Liver (tissue), 9 donors: ENCODE results near the gene PKN2. TPM values are rescaled to one million over a fixed set of nuclear protein-coding genes. Genes with fewer than 3 reads are reported as not detected.

Experiments
- DNase-seq: peaks from one replicate; pipeline ENCODE4 v3.0.0-alpha.2; 2017; ENCODE audit warnings: low spot score
- H3K27ac ChIP-seq, 2 donors: one replicate each; pipeline ENCODE4 v1.7.0; 2013; ENCODE audit warnings: inconsistent platforms in 2 of 2, low read length in 2 of 2, control low read depth in 1 of 2, low read depth in 1 of 2, mild to moderate bottlenecking in 1 of 2
- H3K27me3 ChIP-seq, 4 donors: one replicate each; pipeline versions ENCODE4 v1.6.1 to v1.7.0; 2013; ENCODE audit warnings: low read length in 3 of 4, inconsistent platforms in 1 of 4, mild to moderate bottlenecking in 1 of 4, moderate library complexity in 1 of 4; ENCODE audit not compliant: control insufficient read depth in 4 of 4, insufficient read depth in 4 of 4
- H3K36me3 ChIP-seq, 4 donors: one replicate each; pipeline versions ENCODE4 v1.6.1 to v1.7.0; 2013; ENCODE audit warnings: low read length in 3 of 4, mild to moderate bottlenecking in 3 of 4, low read depth in 1 of 4, moderate library complexity in 1 of 4; ENCODE audit not compliant: control insufficient read depth in 4 of 4, insufficient read depth in 3 of 4
- H3K4me1 ChIP-seq, 4 donors: one replicate each; pipeline versions ENCODE4 v1.6.1 to v1.7.0; 2013; ENCODE audit warnings: low read length in 3 of 4, mild to moderate bottlenecking in 3 of 4, moderate library complexity in 1 of 4; ENCODE audit not compliant: control insufficient read depth in 4 of 4, insufficient read depth in 4 of 4
- H3K4me3 ChIP-seq, 3 donors: one replicate each; pipeline versions ENCODE4 v1.6.1 to v1.7.0; 2013; ENCODE audit warnings: low read length in 3 of 3, control low read depth in 1 of 3, low read depth in 1 of 3, mild to moderate bottlenecking in 1 of 3
- H3K9ac ChIP-seq, 2 donors: one replicate each; pipeline ENCODE4 v1.7.0; 2013; ENCODE audit warnings: low read length in 2 of 2, mild to moderate bottlenecking in 2 of 2, moderate library complexity in 2 of 2, control low read depth in 1 of 2, low read depth in 1 of 2
- H3K9me3 ChIP-seq, 4 donors: one replicate each; pipeline versions ENCODE4 v1.6.1 to v1.7.0; 2013; ENCODE audit warnings: low read length in 3 of 4; ENCODE audit not compliant: control insufficient read depth in 4 of 4
- GABPA ChIP-seq, 2 donors: IDR thresholded peaks in 1 of 2; conservative IDR thresholded peaks in 1 of 2; 2 replicates each; pipeline ENCODE4 v1.6.1; 2016; ENCODE audit warnings: antibody characterized with exemption in 2 of 2, mild to moderate bottlenecking in 1 of 2, moderate library complexity in 1 of 2
- HNF4A ChIP-seq, 2 donors: conservative IDR thresholded peaks; 2 replicates each; pipeline ENCODE4 v1.6.1; 2016; ENCODE audit warnings: antibody characterized with exemption in 2 of 2, mild to moderate bottlenecking in 2 of 2
- JUND ChIP-seq, 2 donors: IDR thresholded peaks; 2 replicates each; pipeline ENCODE4 v1.6.1; 2016; ENCODE audit warnings: antibody characterized with exemption in 2 of 2
- RAD21 ChIP-seq, 2 donors: IDR thresholded peaks; 2 replicates each; pipeline ENCODE4 v1.6.1; 2016; ENCODE audit warnings: antibody characterized with exemption in 2 of 2, mild to moderate bottlenecking in 2 of 2
- RXRA ChIP-seq, 2 donors: IDR thresholded peaks; 2 replicates each; pipeline ENCODE4 v1.6.1; 2017 to 2018; ENCODE audit warnings: antibody characterized with exemption in 2 of 2, mild to moderate bottlenecking in 1 of 2
- SP1 ChIP-seq: IDR thresholded peaks from 2 replicates; pipeline ENCODE4 v1.6.1; 2018; ENCODE audit warnings: antibody characterized with exemption, mild to moderate bottlenecking
- TAF1 ChIP-seq: conservative IDR thresholded peaks from 2 replicates; pipeline ENCODE4 v1.6.1; 2016; ENCODE audit warnings: antibody characterized with exemption, mild to moderate bottlenecking
- WGBS: extraction: QIAGEN DNeasy Blood & Tissue Kit; methylation state at CpG from one replicate; pipeline ENCODE4 v1.1.7; 2013; 5-methylcytosine and 5-hydroxymethylcytosine counted together
- polyA plus RNA-seq, 2 donors: library from polyadenylated mRNA; stranded (reverse) in 1 of 2; unstranded in 1 of 2; fragments of 200-250 nt in 1 of 2; fragments of >200 nt in 1 of 2; fragmentation: Nextera tagmentation in 1 of 2; extraction: Ambion mirVana in 1 of 2; gene quantifications; one replicate each; pipeline versions ENCODE4 v1.2.1 to v1.2.3, GENCODE V29; 2013 to 2015
- total RNA-seq, 2 donors: library from RNA; depleted of rRNA; stranded (reverse); fragments of >200 nt; gene quantifications; one replicate each; pipeline ENCODE4 v1.2.3, GENCODE V29; 2014
- TF ChIP-seq, protein P1 (sequence below): IDR thresholded peaks from 2 replicates; pipeline ENCODE4 v1.6.1; 2016; ENCODE audit warnings: antibody characterized with exemption
- TF ChIP-seq, protein P2 (sequence below): IDR thresholded peaks from 2 replicates; pipeline ENCODE4 v1.6.1; 2016; ENCODE audit warnings: antibody characterized with exemption
- donor health status: healthy.
- donor health status: healthy.
- donor health status: healthy.
- donor health status: healthy.
- donor health status: healthy.

Gene PKN2
- total and polyA plus RNA-seq, 4 donors, result 4.4 to 20.7 (median 13.3) TPM

DNA sequence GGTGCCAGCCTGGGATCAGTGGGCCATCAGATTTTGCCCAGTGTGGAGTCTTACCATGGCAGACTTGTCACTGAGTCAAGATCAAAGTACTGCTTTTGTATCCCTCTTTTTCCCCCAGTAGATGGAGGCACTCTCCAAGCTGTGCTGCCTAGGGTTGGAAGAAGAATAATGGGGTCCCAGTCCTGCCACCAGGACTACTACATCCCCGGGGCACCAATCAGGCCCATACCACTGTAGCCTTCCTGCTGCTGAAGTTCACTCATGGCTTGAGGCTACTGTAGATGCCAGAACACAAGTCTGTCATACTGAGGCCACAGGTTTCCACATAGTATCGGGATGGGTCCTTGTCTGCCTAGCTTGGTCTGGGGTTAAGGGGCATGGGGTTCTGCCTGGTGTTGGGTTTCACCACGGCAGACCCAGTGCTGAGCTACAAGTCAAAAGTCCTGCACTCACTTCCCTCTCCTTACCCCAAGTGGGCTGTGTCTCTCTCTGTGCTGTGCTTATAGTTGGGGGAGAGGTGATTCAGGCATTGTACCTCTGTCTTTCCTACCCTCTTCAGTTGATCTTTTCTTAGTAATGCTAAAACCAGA, 53.4 kb downstream of the PKN2 start:
- Histone ChIP-seq H3K9ac (no peak overlapping the region), H3K27ac (no peak overlapping the region), H3K9me3 (no peaks in the 10 kb centered on the region), H3K27me3 (no peaks in the 10 kb centered on the region), H3K36me3 (no peaks in the 10 kb centered on the region), H3K4me3 (no peak overlapping the region), H3K4me1 (no peaks in the 10 kb centered on the region)
- TF ChIP-seq GABPA (IDR thresholded peaks at IDR 0.05 in 1 of 2, conservative IDR thresholded peaks at IDR 0.05 in 1 of 2), result no peak
- 92% methylated on average over 3 of the region's 3 CpGs for WGBS
- no peak for DNase-seq

DNA sequence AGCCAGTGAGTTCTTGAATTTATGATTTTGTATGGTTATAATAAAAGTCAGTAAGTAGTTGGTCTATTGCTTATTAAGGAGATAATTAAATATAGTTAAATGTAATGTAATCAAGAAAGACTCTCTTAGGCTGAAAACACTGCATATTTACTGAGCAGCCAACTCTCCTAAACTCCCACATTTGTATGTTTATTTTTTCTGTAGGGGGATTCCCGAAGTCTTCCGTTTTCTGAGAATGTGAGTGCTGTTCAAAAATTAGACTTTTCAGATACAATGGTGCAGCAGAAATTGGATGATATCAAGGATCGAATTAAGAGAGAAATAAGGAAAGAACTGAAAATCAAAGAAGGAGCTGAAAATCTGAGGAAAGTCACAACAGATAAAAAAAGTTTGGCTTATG, 56.7 kb downstream of the PKN2 start:
- TF ChIP-seq, protein P1, sequence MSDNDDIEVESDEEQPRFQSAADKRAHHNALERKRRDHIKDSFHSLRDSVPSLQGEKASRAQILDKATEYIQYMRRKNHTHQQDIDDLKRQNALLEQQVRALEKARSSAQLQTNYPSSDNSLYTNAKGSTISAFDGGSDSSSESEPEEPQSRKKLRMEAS, result no peak
- no peaks in the 10 kb centered on the region for H3K9me3 ChIP-seq
- no peak overlapping the region for H3K9ac ChIP-seq
- no peak overlapping the region for H3K27ac ChIP-seq
- DNase-seq, result no peak
- WGBS, result 74% methylated on average over 3 of the region's 3 CpGs
- H3K4me3 ChIP-seq, result no peak overlapping the region
- peaks cover 0 to 4% (median 0%) of the 10 kb centered on the region in 4 donors for H3K36me3 ChIP-seq
- peaks cover 0 to 2% (median 0%) of the 10 kb centered on the region in 4 donors for H3K4me1 ChIP-seq
- H3K27me3 ChIP-seq, result no peaks in the 10 kb centered on the region

DNA sequence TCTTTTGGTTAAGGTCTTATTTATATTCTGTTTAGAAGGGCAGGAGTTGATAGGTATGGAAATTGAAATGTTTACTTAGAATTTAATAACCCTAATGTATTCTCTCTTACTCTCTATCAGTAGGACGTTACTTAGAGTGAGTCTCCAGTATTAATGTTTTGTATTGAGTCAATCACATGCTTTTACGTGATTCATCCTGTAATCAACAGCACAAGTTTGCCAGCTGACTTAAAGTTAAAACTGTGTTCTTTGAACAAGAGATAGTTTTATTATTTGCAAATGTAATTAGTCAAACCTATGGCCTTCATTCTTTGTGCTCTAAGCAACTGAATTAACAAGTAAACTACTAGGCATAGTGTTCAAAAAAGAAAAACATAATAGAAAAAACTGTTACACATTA, 57.3 kb downstream of the PKN2 start:
- H3K36me3 ChIP-seq, result peaks cover 0 to 4% (median 0%) of the 10 kb centered on the region in 4 donors
- 80% methylated on average over 2 of the region's 2 CpGs for WGBS

DNA sequence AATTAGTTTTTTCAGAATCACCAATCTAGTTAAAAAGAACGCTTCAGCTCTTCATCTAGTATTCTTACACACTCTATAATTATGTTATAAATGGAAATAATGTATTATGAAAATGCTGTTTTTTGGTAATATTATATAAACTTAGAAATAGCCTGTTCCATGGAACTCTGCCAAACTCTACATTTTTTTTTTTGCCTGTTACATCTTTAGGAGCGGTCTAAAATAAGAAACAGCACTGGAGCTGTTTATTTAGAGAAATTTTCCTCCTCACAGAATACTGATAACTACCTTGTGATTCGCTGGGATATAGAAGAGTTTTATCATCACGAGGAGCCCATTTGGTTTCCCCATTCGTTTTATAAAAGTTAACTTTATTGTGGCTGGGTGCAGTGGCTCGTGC, 58.5 kb downstream of the PKN2 start:
- Histone ChIP-seq H3K27ac (no peak overlapping the region), H3K4me1 (peaks cover 0 to 2% (median 0%) of the 10 kb centered on the region in 4 donors), H3K27me3 (no peaks in the 10 kb centered on the region), H3K4me3 (no peak overlapping the region), H3K9me3 (no peaks in the 10 kb centered on the region), H3K9ac (no peak overlapping the region), H3K36me3 (peaks cover 0 to 4% (median 0%) of the 10 kb centered on the region in 4 donors)
- 90% methylated on average over 6 of the region's 6 CpGs for WGBS
- TF ChIP-seq JUND (IDR thresholded peaks at IDR 0.05), result no peak
- TF ChIP-seq, protein P1, result no peak
- TF ChIP-seq SP1, result no peak
- no peak for DNase-seq

More for the DNA sequence above, 57.3 kb downstream of the PKN2 start:
- Histone ChIP-seq H3K27ac (no peak overlapping the region), H3K4me3 (no peak overlapping the region), H3K9me3 (no peaks in the 10 kb centered on the region), H3K27me3 (no peaks in the 10 kb centered on the region), H3K9ac (no peak overlapping the region), H3K4me1 (peaks cover 0 to 2% (median 0%) of the 10 kb centered on the region in 4 donors)
- no peak for DNase-seq
- TF ChIP-seq HNF4A (conservative IDR thresholded peaks at IDR 0.05) (no peak), RAD21 (IDR thresholded peaks at IDR 0.05) (no peak), TAF1 (no peak), JUND (IDR thresholded peaks at IDR 0.05) (no peak), RXRA (IDR thresholded peaks at IDR 0.05) (no peak)
- TF ChIP-seq, protein P1, result no peak
- TF ChIP-seq, protein P2, sequence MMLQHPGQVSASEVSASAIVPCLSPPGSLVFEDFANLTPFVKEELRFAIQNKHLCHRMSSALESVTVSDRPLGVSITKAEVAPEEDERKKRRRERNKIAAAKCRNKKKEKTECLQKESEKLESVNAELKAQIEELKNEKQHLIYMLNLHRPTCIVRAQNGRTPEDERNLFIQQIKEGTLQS, result no peak
